ENCODE measurements around the gene FTCD.

Gene FTCD

DNA sequence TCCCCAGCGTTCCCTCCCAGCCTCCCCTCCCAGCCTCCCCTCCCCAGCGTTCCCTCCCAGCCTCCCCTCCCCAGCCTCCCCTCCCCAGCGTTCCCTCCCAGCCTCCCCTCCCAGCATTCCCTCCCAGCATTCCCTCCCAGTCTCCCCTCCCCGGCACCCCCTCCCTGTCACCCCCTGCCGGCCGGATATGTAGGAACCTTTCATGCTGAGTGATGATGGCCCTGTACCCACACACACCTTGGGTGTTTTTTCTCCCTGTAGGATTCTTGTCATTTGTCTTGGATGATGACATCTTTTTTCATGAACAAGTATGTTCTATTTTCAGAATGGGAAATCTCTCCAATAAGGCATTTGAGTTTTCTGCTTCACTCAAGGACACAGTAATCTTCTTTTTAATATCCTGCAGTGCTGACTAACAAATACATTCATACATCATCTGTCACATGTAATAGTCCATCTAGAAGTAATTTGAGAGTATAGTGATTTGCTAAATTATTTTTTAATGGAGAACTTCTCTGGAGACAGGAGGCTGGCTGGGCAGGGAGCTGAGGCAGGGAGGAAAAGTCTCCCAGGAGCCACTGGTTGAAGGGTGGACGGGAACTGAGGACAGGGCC, 19.5 kb downstream of the FTCD start:
- DNase-seq: no peak

GRCh38 chr21:46131838-46132651, 23.3 kb downstream of the FTCD start:
- DNase-seq: no peak

DNA sequence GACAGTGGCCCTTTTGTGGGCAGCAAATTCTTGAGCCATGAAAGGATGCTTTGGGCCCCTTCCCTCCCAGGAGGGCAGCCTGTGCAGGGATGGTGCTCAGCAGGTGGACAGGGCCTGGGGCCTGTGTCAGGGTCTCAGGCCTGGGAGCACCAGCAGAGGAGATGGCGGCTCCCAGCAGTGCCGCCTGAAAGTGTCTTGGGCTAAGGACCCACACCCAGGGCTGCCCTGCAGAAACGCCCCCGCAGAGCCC, 23.9 kb downstream of the FTCD start:
- DNase-seq: no peak

DNA sequence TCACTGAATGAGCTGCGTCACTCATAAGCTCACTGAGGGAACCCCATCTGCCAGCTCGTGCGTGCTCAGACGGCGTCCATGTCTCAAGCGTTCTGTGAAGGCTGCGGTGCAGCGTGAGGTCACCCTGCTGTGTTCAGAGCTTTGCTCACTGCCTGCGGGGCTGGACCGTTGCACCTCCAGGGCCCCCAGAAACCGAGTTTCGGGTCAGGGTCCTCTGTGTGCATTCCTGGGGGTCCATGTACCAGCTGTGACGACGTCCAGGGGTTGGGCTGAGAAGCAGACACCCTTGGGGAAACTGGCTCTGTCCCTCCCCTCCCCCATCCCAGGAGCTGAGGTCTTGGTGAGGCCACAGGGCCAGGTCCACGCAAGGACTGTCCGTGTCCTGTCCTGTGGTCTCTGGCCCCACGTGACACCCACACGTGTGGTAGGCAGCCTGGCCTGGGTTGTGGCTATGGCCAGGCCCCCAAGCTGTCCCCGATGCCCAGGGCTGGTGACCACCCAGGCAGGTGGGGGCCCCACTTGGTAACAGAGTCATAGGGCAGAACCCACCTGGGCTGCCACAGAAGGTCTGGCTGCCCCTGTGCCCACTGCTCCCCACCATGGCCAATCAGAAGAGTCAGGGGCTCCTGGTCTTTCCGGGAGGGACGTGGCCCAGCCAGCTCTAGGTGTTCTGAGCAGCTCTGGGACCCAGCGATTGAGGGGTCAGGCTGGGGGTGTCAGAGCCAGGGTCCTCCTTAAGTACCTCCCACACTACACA, 24.4 kb downstream of the FTCD start:
- DNase-seq: no peak

GRCh38 chr21:46129846-46130651, 25.3 kb downstream of the FTCD start:
- no peak for DNase-seq

- DNase-seq: no peak
These were observed 26.3 kb downstream of the FTCD start for GRCh38 chr21:46128933-46129571.

- no peak for DNase-seq
These were observed 27.1 kb downstream of the FTCD start for GRCh38 chr21:46128106-46128932.

GRCh38 chr21:46127239-46128105, 27.9 kb downstream of the FTCD start:
- DNase-seq: no peak

DNA sequence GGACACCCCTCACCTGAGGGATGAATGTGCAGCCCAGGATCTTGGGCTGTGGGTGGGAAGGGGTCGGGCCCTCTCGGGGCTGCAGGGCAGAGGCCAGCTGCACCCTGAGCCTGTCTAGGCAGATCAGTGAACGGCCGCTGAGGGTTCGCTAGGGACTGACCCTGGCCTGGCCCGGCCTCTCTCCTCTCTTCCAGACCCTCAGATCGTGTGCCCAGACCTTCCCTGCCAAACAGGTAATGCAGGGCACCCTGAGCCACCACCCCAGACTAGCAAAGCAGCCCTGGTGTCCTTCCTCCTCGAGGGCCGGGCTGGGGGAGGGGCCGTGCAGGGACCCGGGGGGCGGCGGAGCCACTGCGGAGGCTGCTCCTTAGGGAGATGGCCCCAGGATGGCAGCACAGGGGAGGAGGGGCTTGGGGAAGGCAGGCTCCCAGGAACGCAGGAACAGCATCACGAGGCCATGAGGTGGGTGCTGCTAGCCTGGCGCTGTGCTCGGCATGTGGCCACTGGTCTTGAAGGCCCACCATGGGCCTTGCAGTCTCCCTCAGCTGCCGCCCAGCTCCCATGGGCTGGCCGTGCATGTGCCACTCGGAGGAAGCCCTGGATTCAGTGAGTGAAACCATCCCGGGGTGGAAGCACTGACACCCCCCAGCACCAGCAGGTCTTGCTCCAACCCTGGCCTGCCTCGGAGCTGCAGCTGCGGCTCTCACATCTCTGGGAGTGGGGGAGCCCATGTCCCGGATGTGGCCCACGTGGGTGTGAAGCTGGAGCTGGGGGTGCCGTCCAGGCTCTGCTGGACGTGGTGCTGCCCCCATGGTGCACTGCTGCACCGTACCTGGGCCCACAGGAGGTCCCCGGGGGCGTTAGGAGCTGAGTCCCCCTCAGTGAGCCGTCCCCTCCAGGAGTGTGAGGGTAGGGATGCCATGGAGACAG, 28.8 kb downstream of the FTCD start:
- DNase-seq: no peak

- no peak for DNase-seq
These were observed 29.5 kb downstream of the FTCD start for GRCh38 chr21:46125846-46126301.

GRCh38 chr21:46124926-46125845, 30.2 kb downstream of the FTCD start:
- no peak for DNase-seq

- DNase-seq: no peak
These were observed 31.1 kb downstream of the FTCD start for GRCh38 chr21:46124083-46124925.

- DNase-seq: no peak
These were observed 32.4 kb downstream of the FTCD start for GRCh38 chr21:46122758-46123683.

DNA sequence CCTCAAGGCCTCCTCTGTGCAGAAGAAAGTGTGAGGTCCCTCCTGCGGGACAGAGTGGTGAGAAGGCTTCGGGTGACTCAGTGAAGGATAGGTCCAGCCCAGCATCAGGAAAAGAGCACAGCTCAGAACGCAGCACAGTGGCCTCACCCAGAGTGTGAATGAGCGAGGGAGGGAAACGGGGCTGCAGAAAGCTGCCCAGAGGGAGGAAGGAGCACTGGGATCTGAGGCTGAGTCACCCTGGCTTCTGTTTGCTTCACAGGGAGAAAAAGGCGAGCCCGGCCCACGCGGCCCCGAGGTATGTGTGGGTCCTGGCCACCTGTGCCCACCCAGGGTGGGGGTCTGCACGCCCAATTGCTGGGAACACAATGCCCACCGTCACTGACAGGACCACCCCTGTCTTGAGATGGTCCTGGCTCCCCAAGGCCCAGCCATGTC, 33.1 kb downstream of the FTCD start:
- no peak for DNase-seq

DNA sequence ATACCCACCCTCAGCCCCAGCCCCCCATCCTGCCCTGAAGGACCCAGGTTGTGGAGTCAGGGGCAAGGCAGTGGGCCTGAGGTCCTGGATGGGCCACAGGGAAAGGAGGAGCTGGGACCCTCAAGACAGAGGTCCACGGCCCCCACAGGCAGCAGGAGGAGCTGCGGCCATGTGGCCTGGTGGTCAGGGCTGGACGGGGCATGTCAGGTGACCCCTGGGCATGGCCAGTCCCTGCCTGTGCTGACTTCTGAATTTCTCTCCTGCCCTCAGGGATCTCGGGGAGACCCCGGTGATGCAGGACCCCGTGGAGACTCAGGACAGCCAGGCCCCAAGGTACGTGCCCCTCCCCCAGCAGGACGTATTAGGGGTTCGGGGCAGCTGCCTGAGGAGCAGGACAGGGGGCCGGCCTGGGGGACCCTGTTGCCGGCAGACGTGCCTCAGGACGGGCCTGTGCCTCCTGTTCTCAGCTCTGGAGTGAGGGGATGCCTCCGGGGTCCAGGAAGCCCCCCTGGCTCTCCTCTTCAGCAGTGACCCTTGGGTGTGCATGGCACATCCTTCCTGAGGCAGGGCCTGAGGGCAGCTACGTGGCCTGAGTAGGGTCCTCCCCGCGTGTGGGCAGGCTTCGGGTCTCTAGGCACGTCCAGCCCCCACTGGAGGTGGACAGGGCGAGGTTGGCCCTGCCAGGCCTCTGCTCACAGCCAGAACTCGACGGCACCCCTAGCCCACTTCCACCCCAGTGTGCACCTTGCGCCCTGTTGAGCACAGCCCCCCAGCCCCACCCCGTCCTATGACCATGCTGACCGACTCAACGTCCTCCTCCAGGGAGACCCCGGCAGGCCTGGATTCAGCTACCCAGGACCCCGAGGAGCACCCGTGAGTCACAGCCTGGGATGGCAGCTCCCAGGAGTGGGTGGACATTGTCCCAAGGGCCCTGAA, 33.8 kb downstream of the FTCD start:
- DNase-seq: no peak
